ENCODE data around the gene DGUOK.

DNA sequence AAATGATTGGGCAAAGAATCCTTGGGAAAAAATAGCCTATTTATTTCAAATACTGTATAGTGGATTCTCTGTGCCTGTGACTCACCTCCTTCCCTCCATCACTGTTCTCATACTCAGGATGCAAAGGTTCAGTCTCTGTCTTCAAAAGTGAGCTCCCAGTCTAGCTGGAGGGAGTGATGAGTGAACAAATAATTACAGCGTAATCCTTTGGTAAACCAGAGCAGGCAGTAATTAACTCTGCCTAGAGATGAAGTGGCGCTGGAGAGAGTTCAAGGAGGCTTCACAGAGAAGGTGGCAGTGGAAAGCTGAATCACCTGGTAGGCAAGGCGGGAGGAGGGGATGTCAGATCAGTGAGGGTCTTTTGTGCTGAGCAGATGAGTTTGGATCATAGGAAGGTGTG is 6.5 kb downstream of the DGUOK start:
- no peak for TF ChIP-seq CTCF (IDR thresholded peaks at IDR 0.05 in 4 of 5, conservative IDR thresholded peaks at IDR 0.05 in 1 of 5)
- no peak for TF ChIP-seq POLR2A (IDR thresholded peaks at IDR 0.05)
